ENCODE results near the gene TRIP6. TPM values are rescaled to one million over a fixed set of nuclear protein-coding genes. Genes with fewer than 3 reads are reported as not detected.

TRIP6 gene
- total and polyA plus RNA-seq, 2 donors (not counting 3 experiments of a cell fraction or from before 2014, with no cell fraction given), result 90.3 TPM

DNA sequence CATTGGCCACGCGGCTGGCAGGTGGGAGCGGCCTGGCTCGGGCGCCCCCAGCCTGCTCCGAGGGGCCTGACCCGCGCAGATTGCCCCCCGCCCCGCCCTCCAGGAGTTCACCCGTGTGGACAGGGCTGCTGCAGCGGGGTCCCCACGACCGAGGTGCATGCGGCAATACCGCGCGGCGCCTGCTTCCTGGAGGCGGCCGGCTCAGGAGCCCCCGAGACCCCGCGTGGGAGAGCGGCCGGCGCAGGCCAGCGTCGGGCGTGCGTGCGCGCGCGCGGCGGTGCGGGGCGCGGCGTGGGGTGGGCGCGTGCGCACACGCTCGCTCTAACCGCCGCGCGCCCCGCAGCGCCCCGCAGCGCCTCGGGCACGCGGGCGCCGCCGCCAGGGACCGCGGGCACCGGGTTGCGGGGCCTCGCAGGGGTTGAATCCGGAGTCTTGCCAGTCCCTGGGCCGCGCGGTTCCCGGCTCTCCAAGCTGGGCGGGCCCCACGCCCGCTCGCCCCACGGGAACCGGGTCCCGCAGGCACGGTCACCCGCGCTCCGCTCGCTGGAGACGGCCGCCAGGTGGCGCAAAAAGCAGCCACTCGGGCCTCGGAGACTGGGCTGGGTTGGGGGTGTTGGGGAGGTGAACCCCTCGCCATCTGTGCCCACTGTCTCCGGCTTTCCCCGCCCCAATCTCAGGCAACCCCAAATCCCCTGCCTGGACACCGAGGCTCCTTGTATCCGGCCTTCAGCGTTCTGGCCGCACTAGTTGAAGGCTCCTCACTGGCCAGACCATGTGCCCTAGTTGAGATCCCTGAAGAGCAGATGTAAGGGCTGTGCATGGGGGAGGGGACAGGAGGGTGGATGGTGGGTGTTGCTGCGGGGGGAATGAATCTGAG is 29.8 kb downstream of the TRIP6 start:
- dilution Hi-C loops (cut with MboI; ENCODE audit: extremely low pct_ligation_motif_present, low sequenced_read_pairs), result no loop called here
- DNase-seq (ENCODE audit: low read depth, low spot score) (no peak), FAIRE-seq (no peak)
- intact Hi-C loops (cut with micrococcal nuclease), result loop anchor here (1.0 to 10.0 kb wide), 3 partner anchors 162 to 398 kb away; partner anchors contain the start of gene VGF
- TF ChIP-seq, protein P1, sequence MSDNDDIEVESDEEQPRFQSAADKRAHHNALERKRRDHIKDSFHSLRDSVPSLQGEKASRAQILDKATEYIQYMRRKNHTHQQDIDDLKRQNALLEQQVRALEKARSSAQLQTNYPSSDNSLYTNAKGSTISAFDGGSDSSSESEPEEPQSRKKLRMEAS (IDR thresholded peaks at IDR 0.05; ENCODE audit: insufficient read depth, insufficient read length), result no peak
- TF ChIP-seq GATA2 (IDR thresholded peaks at IDR 0.05; ENCODE audit: insufficient read depth, insufficient read length, low read depth, low read length) (no peak), EZH2 (IDR thresholded peaks at IDR 0.05; ENCODE audit: borderline replicate concordance, low read depth, low read length, severe bottlenecking) (peak; percentile 54), CTCF (IDR thresholded peaks at IDR 0.05; ENCODE audit: extremely low read depth in 1 of 2, insufficient read depth in 1 of 2, low read depth in 1 of 2, low read length in 2 of 2) (peak; percentile 71 to 88)
- no peak overlapping the region for H2AFZ ChIP-seq (ENCODE audit: low read depth, low read length)
- H3K27me3 ChIP-seq (ENCODE audit: control insufficient read depth in 2 of 2, insufficient read depth in 2 of 2, low read length in 2 of 2), result peaks cover 9 to 19% of the 10 kb centered on the region in 2 experiments
- CTCF ChIA-PET, result interaction anchor here (1.8 to 3.0 kb wide), 3 partner anchors 162 to 295 kb away, joined by 4 to 57 read pairs (median 16); no protein-coding TSS in a partner anchor
- no peak overlapping the region for H3K4me2 ChIP-seq (ENCODE audit: insufficient read depth, low read length)
- no peak overlapping the region for H3K27ac ChIP-seq (ENCODE audit: insufficient read depth, low read depth, low read length)
- H3K4me1 ChIP-seq (ENCODE audit: control insufficient read depth, extremely low read depth, insufficient read depth, low read length), result peaks cover 5% of the 10 kb centered on the region
- no peak overlapping the region for H3K9ac ChIP-seq (replicated peaks; ENCODE audit: extremely low read depth, insufficient read depth, low read length)
- H3K9me1 ChIP-seq (replicated peaks; ENCODE audit: control insufficient read depth, extremely low read depth, insufficient read depth, low read length), result no peaks in the 10 kb centered on the region
- no peaks in the 10 kb centered on the region for H3K9me3 ChIP-seq (replicated peaks; ENCODE audit: control insufficient read depth, insufficient read depth, low read length)
- no peaks in the 10 kb centered on the region for H4K20me1 ChIP-seq (replicated peaks; ENCODE audit: control insufficient read depth, extremely low read depth, insufficient read depth, low read length)
- no TSS peak for BruUV-seq (replicated peaks)
- no peak overlapping the region for H3K4me3 ChIP-seq (replicated peaks in 1 of 3; ENCODE audit: insufficient read depth in 1 of 3, low read depth in 1 of 3, low read length in 3 of 3)
- POLR2A ChIA-PET, result no interaction called here
- no peaks in the 10 kb centered on the region for H3K36me3 ChIP-seq (ENCODE audit: control insufficient read depth in 2 of 2, extremely low read depth in 1 of 2, insufficient read depth in 2 of 2, low read length in 2 of 2)
- no peaks in the 10 kb centered on the region for H3K79me2 ChIP-seq (ENCODE audit: control insufficient read depth, insufficient read depth, low read length)
